A549 (cell line): ENCODE results near the gene SHC3. TPM values are rescaled to one million over a fixed set of nuclear protein-coding genes. Genes with fewer than 3 reads are reported as not detected.

Source experiments
- ATAC-seq, 2 experiments: fragments of 200-7000 bp in 1 of 2; fragments of >200 bp in 1 of 2; cut with Nextera tagmentation in 1 of 2; cut with Tn5 transposase in 1 of 2; 3 replicates each; pipeline versions ENCODE4 v1.8.0 to v1.9.1; 2018 to 2020; ENCODE audit warnings: mild to moderate bottlenecking in 1 of 2, moderate library complexity in 1 of 2
- CTCF ChIA-PET: fragments of 300-600 bp; sonication (Branson Sonifier 250); formaldehyde crosslinking; extraction: SDS; loops from one replicate; lab custom pipeline; 2021; ENCODE audit warnings: antibody characterized with exemption, inconsistent platforms; lab: Yijun Ruan, JAX
- POLR2A ChIA-PET: fragments of 350-600 bp; formaldehyde crosslinking; extraction: SDS; loops from one replicate; lab custom pipeline; 2021; ENCODE audit warnings: antibody characterized with exemption, inconsistent platforms; lab: Yijun Ruan, JAX
- DNase-seq, 2 experiments: peaks; one replicate each; pipeline versions ENCODE4 v3.0.0 to v3.0.0-alpha.2; 2011 to 2016; ENCODE audit warnings: low read depth in 1 of 2, low spot score in 1 of 2
- FAIRE-seq: peaks from 2 replicates; lab custom pipeline; 2011; peaks lifted over from hg19 to GRCh38; lab: Jason Lieb, UNC
- H3K27ac ChIP-seq, 2 experiments: fragments of >200 bp; sonication (Bioruptor Twin); formaldehyde crosslinking; 3 replicates each; pipeline ENCODE4 v1.5.1; 2016 to 2017
- H3K4me1 ChIP-seq: fragments of >200 bp; sonication (Bioruptor Twin); formaldehyde crosslinking; 3 replicates; pipeline ENCODE4 v1.6.1; 2016
- H3K4me2 ChIP-seq: fragments of >200 bp; sonication (Bioruptor Twin); formaldehyde crosslinking; 3 replicates; pipeline ENCODE4 v1.6.1; 2016
- H3K4me3 ChIP-seq: fragments of >200 bp; sonication (Bioruptor Twin); formaldehyde crosslinking; 3 replicates; pipeline ENCODE4 v1.5.1; 2016
- H3K9me3 ChIP-seq: fragments of >200 bp; sonication (Bioruptor Twin); formaldehyde crosslinking; 3 replicates; pipeline ENCODE4 v1.6.1; 2016
- CBX8 ChIP-seq: fragments of 200-600 bp; sonication (generic); IDR thresholded peaks from 2 replicates; pipeline ENCODE4 v1.6.1; 2016
- CEBPB ChIP-seq, 2 experiments: fragments of >200 bp in 1 of 2; sonication (Bioruptor Twin) in 1 of 2; formaldehyde crosslinking in 1 of 2; IDR thresholded peaks; 2 replicates each; pipeline ENCODE4 v1.6.1; 2012 to 2016
- EP300 ChIP-seq, 2 experiments: fragments of >200 bp; sonication (Bioruptor Twin); formaldehyde crosslinking; IDR thresholded peaks; 2 replicates in 1 of 2; 3 replicates in 1 of 2; pipeline ENCODE4 v1.6.1; 2016 to 2017
- FOSL2 ChIP-seq, 2 experiments: fragments of 450-650 bp in 1 of 2; fragments of >200 bp in 1 of 2; sonication (Bioruptor Twin) in 1 of 2; formaldehyde crosslinking; IDR thresholded peaks; 2 replicates each; pipeline versions ENCODE4 v1.5.0 to v1.6.1; 2016 to 2020; ENCODE audit warnings: mild to moderate bottlenecking in 1 of 2, moderate library complexity in 1 of 2
- HOXB13 ChIP-seq: fragments of 250-450 bp; sonication (Bioruptor Pico); IDR thresholded peaks from 2 replicates; pipeline ENCODE4 v1.5.0; 2020; ENCODE audit warnings: low read depth, mild to moderate bottlenecking, moderate library complexity
- JUNB ChIP-seq: fragments of >200 bp; sonication (Bioruptor Twin); formaldehyde crosslinking; IDR thresholded peaks from 2 replicates; pipeline ENCODE4 v1.6.1; 2016
- KDM1A ChIP-seq: fragments of 200-600 bp; sonication (generic); IDR thresholded peaks from 2 replicates; pipeline ENCODE4 v1.6.1; 2016; ENCODE audit warnings: low read depth, mild to moderate bottlenecking
- MAX ChIP-seq: IDR thresholded peaks from 2 replicates; pipeline ENCODE4 v1.6.1; 2012
- MAZ ChIP-seq: fragments of 150-350 bp; IDR thresholded peaks from 2 replicates; pipeline ENCODE4 v1.6.1; 2014; ENCODE audit warnings: antibody characterized with exemption, low read depth, low read length, borderline replicate concordance
- NR3C1 ChIP-seq: fragments of >200 bp; sonication (Bioruptor Twin); formaldehyde crosslinking; IDR thresholded peaks from 3 replicates; pipeline ENCODE4 v1.6.1; 2017
- POLR2A ChIP-seq: IDR thresholded peaks from 2 replicates; pipeline ENCODE4 v1.6.1; 2012; ENCODE audit warnings: mild to moderate bottlenecking, low read length
- RNF2 ChIP-seq: fragments of 200-600 bp; sonication (generic); IDR thresholded peaks from 2 replicates; pipeline ENCODE4 v1.6.1; 2016; ENCODE audit warnings: low read depth, mild to moderate bottlenecking, antibody characterized with exemption, moderate library complexity, borderline replicate concordance
- SREBF2 ChIP-seq: fragments of 450-650 bp; IDR thresholded peaks from 2 replicates; pipeline ENCODE4 v1.6.1; 2014; ENCODE audit warnings: mild to moderate bottlenecking, moderate library complexity
- USF2 ChIP-seq: fragments of 450-650 bp; IDR thresholded peaks from 2 replicates; pipeline ENCODE4 v1.6.1; 2014; ENCODE audit warnings: antibody characterized with exemption
- WGBS: methylation state at CpG from one replicate; pipeline ENCODE4 v1.1.6; 2017; ENCODE audit errors: missing lambda C conversion rate; 5-methylcytosine and 5-hydroxymethylcytosine counted together
- polyA plus RNA-seq, 4 experiments: library from polyadenylated mRNA; depleted of rRNA in 3 of 4; stranded (reverse); fragments of >200 nt; fragmentation: RNase III in 1 of 4; extraction: RNeasy Plus Mini Kit Qiagen cat#74134 plus additional on column Dnase treatment in 1 of 4; gene quantifications; 2 replicates in 3 of 4; 3 replicates in 1 of 4; pipeline ENCODE4 v1.2.3, GENCODE V29; 2011 to 2017

The SHC3 gene
- polyA plus RNA-seq, 2 of the 4 experiments (the other 2 are of a cell fraction) = 0.09 to 0.88 TPM

GRCh38 chr9:88960632-88961031 is 218.0 kb downstream of the SHC3 start:
- Histone ChIP-seq H3K4me1 (peaks cover 17% of the 10 kb centered on the region; the same call in 2 of the 3 replicates), H3K4me3 (no peak overlapping the region), H3K4me2 (no peak overlapping the region), H3K27ac (no peak overlapping the region), H3K9me3 (no peaks in the 10 kb centered on the region)
- FAIRE-seq (no peak), ATAC-seq (no peak), DNase-seq (no peak)
- ChIA-PET CTCF (no interaction called here), POLR2A (no interaction called here)
- WGBS = 54% methylated on average over 3 of the region's 3 CpGs
- TF ChIP-seq NR3C1 = no peak
- no peak for TF ChIP-seq EP300 (IDR thresholded peaks at IDR 0.05)

- Histone ChIP-seq H3K4me2 (no peak overlapping the region), H3K4me3 (no peak overlapping the region), H3K27ac (no peak overlapping the region), H3K4me1 (peaks cover 17% of the 10 kb centered on the region; the same call in 2 of the 3 replicates), H3K9me3 (no peaks in the 10 kb centered on the region)
- WGBS = 91% methylated on average over 4 of the region's 5 CpGs
- no peak for ATAC-seq
- ChIA-PET CTCF (interaction anchor here (1.0 kb wide), 1 partner anchor 10 kb away, joined by 3 read pairs; no protein-coding TSS in a partner anchor), POLR2A (no interaction called here)
- FAIRE-seq = no peak
- no peak for TF ChIP-seq KDM1A
- TF ChIP-seq MAZ = no peak
- TF ChIP-seq USF2 = no peak
- TF ChIP-seq POLR2A = no peak
- TF ChIP-seq SREBF2 = no peak
- no peak for TF ChIP-seq RNF2
- no peak for TF ChIP-seq MAX
- TF ChIP-seq HOXB13 = no peak
- TF ChIP-seq JUNB = no peak
- TF ChIP-seq CEBPB (IDR thresholded peaks at IDR 0.05) = no peak
- DNase-seq = no peak
Observed at GRCh38 chr9:88959727-88960469, 218.7 kb downstream of the SHC3 start.

- H3K27ac ChIP-seq = no peak overlapping the region
- no peak for TF ChIP-seq CBX8
- TF ChIP-seq FOSL2 (IDR thresholded peaks at IDR 0.05) = no peak
- 0 out of 2 replicates have a peak, but pooled peaks have one; percentile 44 for TF ChIP-seq FOSL2 (CRISPR knock-in tag; IDR thresholded peaks at IDR 0.05)
- H3K9me3 ChIP-seq = no peaks in the 10 kb centered on the region
- WGBS = 48% methylated on average over 3 of the region's 3 CpGs
- H3K4me3 ChIP-seq = no peak overlapping the region
- peak overlapping the region; percentile 40 for H3K4me2 ChIP-seq
- peaks cover 17% of the 10 kb centered on the region; the same call in 2 of the 3 replicates for H3K4me1 ChIP-seq
- POLR2A ChIA-PET = no interaction called here
- ATAC-seq (0 out of 6 replicates have a peak, but pooled peaks of 1 of the 2 experiments have one; percentile 30), FAIRE-seq (no peak), DNase-seq (peak in 1 of 2 experiments; percentile 11)
- CTCF ChIA-PET = no interaction called here
Observed at GRCh38 chr9:88957526-88957925, 221.1 kb downstream of the SHC3 start.

Other genes starting within 250 kb of the SHC3 start
- gene S1PR3, start 187.3 kb downstream of the SHC3 start, polyA plus RNA-seq (2011; rRNA removed) = 26.4 and 42.8 TPM in 2 replicates
- gene S1PR3, start 187.3 kb downstream of the SHC3 start, polyA plus RNA-seq (2017; fragmentation: RNase III; extraction: RNeasy Plus Mini Kit Qiagen cat#74134 plus additional on column Dnase treatment) = 33.7 to 43.0 TPM (median 33.7 TPM) in 3 replicates
- gene CKS2, start 132.4 kb upstream of the SHC3 start, polyA plus RNA-seq (2011; rRNA removed) = 475 and 515 TPM in 2 replicates
- gene CKS2, start 132.4 kb upstream of the SHC3 start, polyA plus RNA-seq (2017; fragmentation: RNase III; extraction: RNeasy Plus Mini Kit Qiagen cat#74134 plus additional on column Dnase treatment) = 524 to 660 TPM (median 576 TPM) in 3 replicates
- 39.0 and 43.4 TPM in 2 replicates for gene SECISBP2, start 139.7 kb upstream of the SHC3 start, polyA plus RNA-seq (2011; rRNA removed)
- gene SECISBP2, start 139.7 kb upstream of the SHC3 start, polyA plus RNA-seq (2017; fragmentation: RNase III; extraction: RNeasy Plus Mini Kit Qiagen cat#74134 plus additional on column Dnase treatment) = 16.3 to 18.3 TPM (median 16.9 TPM) in 3 replicates